Measurements from ENCODE around the gene CHST2. TPM values are rescaled to one million over a fixed set of nuclear protein-coding genes. Genes with fewer than 3 reads are reported as not detected.

The CHST2 gene
- total RNA-seq, 4 donors from 2014 or later: 0.75 to 8.8 (median 3.0) TPM

DNA sequence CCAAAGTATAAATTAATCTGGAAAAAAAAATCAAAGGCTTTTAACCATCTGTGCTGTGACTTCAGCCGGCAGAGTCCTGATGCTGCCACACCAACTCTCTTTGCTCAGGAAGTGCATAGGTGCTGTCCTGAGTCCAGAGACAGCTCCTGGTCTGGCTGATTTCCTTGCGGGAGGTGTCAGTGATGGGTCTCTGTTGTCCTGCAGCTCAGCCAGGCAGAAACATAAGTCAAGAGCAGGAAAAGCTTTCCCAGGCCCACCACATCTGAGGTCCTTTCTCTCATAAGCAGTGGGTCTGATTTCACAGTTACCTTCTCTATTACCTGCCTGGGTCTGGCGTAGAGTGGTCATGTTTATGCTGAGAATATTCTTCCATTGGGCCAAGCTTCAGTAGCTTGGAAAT, 19.4 kb downstream of the CHST2 start:
- H3K9me3 ChIP-seq: no peaks in the 10 kb centered on the region
- no peak overlapping the region for H3K27ac ChIP-seq
- in situ Hi-C loops (cut with MboI; ENCODE audit: low pct_ligation_motif_present in 1 of 4, low pct_unique_long_range_greater_than_20kb in 1 of 4, low sequenced_read_pairs in 3 of 4): no loop called here
- TF ChIP-seq, protein P1, sequence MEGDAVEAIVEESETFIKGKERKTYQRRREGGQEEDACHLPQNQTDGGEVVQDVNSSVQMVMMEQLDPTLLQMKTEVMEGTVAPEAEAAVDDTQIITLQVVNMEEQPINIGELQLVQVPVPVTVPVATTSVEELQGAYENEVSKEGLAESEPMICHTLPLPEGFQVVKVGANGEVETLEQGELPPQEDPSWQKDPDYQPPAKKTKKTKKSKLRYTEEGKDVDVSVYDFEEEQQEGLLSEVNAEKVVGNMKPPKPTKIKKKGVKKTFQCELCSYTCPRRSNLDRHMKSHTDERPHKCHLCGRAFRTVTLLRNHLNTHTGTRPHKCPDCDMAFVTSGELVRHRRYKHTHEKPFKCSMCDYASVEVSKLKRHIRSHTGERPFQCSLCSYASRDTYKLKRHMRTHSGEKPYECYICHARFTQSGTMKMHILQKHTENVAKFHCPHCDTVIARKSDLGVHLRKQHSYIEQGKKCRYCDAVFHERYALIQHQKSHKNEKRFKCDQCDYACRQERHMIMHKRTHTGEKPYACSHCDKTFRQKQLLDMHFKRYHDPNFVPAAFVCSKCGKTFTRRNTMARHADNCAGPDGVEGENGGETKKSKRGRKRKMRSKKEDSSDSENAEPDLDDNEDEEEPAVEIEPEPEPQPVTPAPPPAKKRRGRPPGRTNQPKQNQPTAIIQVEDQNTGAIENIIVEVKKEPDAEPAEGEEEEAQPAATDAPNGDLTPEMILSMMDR (IDR thresholded peaks at IDR 0.05): no peak
- TF ChIP-seq POLR2AphosphoS5 (IDR thresholded peaks at IDR 0.05) (no peak), POLR2A (IDR thresholded peaks at IDR 0.05) (no peak), EP300 (IDR thresholded peaks at IDR 0.05; ENCODE audit: low read depth) (no peak)
- intact Hi-C loops (cut with DNase I; ENCODE audit: low total_unique reads): no loop called here
- H3K4me3 ChIP-seq: no peak overlapping the region
- no peaks in the 10 kb centered on the region for H3K4me1 ChIP-seq
- H3K36me3 ChIP-seq: no peaks in the 10 kb centered on the region
- WGBS, 2 donors (ENCODE audit: low coverage in 1 of 2): 87 to 100% methylated on average over 1 to 3 of the region's 3 CpGs
- no peak for DNase-seq
- peaks cover 3% of the 10 kb centered on the region for H3K27me3 ChIP-seq

GRCh38 chr3:143139762-143140161, 20.2 kb downstream of the CHST2 start:
- H3K4me1 ChIP-seq: no peaks in the 10 kb centered on the region
- in situ Hi-C loops (cut with MboI; ENCODE audit: low pct_ligation_motif_present in 1 of 4, low pct_unique_long_range_greater_than_20kb in 1 of 4, low sequenced_read_pairs in 3 of 4): no loop called here
- H3K9me3 ChIP-seq: no peaks in the 10 kb centered on the region
- WGBS, 2 donors (ENCODE audit: low coverage in 1 of 2): 36% methylated on average over 7 of the region's 7 CpGs; no CpG with 5 or more reads in 1 of the 2 donors
- intact Hi-C loops (cut with DNase I; ENCODE audit: low total_unique reads): no loop called here
- TF ChIP-seq POLR2AphosphoS5 (IDR thresholded peaks at IDR 0.05) (peak in 1 of 3 donors; percentile 13), EP300 (IDR thresholded peaks at IDR 0.05; ENCODE audit: low read depth) (peak; percentile 33), POLR2A (IDR thresholded peaks at IDR 0.05) (no peak)
- TF ChIP-seq, protein P1 (IDR thresholded peaks at IDR 0.05): no peak
- no peaks in the 10 kb centered on the region for H3K36me3 ChIP-seq
- peak; percentile 12 for DNase-seq
- no peak overlapping the region for H3K4me3 ChIP-seq
- no peak overlapping the region for H3K27ac ChIP-seq
- H3K27me3 ChIP-seq: no peaks in the 10 kb centered on the region

DNA sequence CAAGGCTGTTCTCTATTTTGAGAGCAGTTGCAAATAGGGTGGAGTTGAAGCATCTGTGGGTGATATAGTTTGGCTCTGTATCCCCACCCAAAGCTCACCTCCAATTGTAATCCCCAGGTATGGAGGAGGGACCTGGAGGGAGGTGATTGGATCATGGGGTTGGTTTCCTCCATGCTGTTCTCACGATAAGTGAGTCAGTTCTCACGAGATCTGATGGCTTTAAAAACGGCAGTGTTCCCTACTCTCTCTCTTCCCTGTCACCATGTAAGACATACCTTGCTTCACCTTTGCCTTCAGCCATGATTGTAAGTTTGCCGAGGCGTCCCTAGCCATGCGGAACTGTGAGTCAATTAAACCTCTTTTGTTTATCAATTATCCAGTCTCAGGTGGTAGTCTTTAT, 21.0 kb downstream of the CHST2 start:
- Histone ChIP-seq H3K36me3 (no peaks in the 10 kb centered on the region), H3K27ac (no peak overlapping the region), H3K4me1 (no peaks in the 10 kb centered on the region), H3K9me3 (no peaks in the 10 kb centered on the region), H3K4me3 (no peak overlapping the region), H3K27me3 (no peaks in the 10 kb centered on the region)
- DNase-seq: no peak
- intact Hi-C loops (cut with DNase I; ENCODE audit: low total_unique reads) (no loop called here), in situ Hi-C loops (cut with MboI; ENCODE audit: low pct_ligation_motif_present in 1 of 4, low pct_unique_long_range_greater_than_20kb in 1 of 4, low sequenced_read_pairs in 3 of 4) (no loop called here)
- TF ChIP-seq, protein P1 (IDR thresholded peaks at IDR 0.05): no peak
- TF ChIP-seq POLR2AphosphoS5 (IDR thresholded peaks at IDR 0.05) (no peak), EP300 (IDR thresholded peaks at IDR 0.05; ENCODE audit: low read depth) (no peak), POLR2A (IDR thresholded peaks at IDR 0.05) (no peak)
- WGBS, 2 donors (ENCODE audit: low coverage in 1 of 2): 93 to 100% methylated on average over 3 to 6 of the region's 6 CpGs

GRCh38 chr3:143142354-143142753, 22.8 kb downstream of the CHST2 start:
- Histone ChIP-seq H3K4me1 (no peaks in the 10 kb centered on the region), H3K27me3 (no peaks in the 10 kb centered on the region), H3K9me3 (no peaks in the 10 kb centered on the region), H3K27ac (no peak overlapping the region), H3K36me3 (no peaks in the 10 kb centered on the region), H3K4me3 (no peak overlapping the region)
- intact Hi-C loops (cut with DNase I; ENCODE audit: low total_unique reads) (no loop called here), in situ Hi-C loops (cut with MboI; ENCODE audit: low pct_ligation_motif_present in 1 of 4, low pct_unique_long_range_greater_than_20kb in 1 of 4, low sequenced_read_pairs in 3 of 4) (no loop called here)
- no peak for DNase-seq
- no peak for TF ChIP-seq POLR2AphosphoS5 (IDR thresholded peaks at IDR 0.05)
- TF ChIP-seq POLR2A (IDR thresholded peaks at IDR 0.05): no peak
- TF ChIP-seq, protein P1 (IDR thresholded peaks at IDR 0.05): no peak
- TF ChIP-seq EP300 (IDR thresholded peaks at IDR 0.05; ENCODE audit: low read depth): no peak
- 95% methylated on average over 17 of the region's 17 CpGs; no CpG with 5 or more reads in 1 of the 2 donors for WGBS, 2 donors (ENCODE audit: low coverage in 1 of 2)
